GM21367 (cell line): Measurements from ENCODE around the gene CUBN.
"Not testable (repeated sequence)": the region's sequence is repeated elsewhere in the genome, so short reads cannot be mapped to it uniquely, and the experiment has no call there.

Source experiments
- ATAC-seq: cut with Tn5 transposase; IDR thresholded peaks from one replicate; pipeline ENCODE4 v1.9.1; 2021; ENCODE audit not compliant: unreplicated experiment

CUBN gene

GRCh38 chr10:17141504-17142229 is 12.1 kb upstream of the CUBN start:
- no peak for ATAC-seq

- no peak for ATAC-seq
These were observed 10.8 kb upstream of the CUBN start for GRCh38 chr10:17140386-17140761.

DNA sequence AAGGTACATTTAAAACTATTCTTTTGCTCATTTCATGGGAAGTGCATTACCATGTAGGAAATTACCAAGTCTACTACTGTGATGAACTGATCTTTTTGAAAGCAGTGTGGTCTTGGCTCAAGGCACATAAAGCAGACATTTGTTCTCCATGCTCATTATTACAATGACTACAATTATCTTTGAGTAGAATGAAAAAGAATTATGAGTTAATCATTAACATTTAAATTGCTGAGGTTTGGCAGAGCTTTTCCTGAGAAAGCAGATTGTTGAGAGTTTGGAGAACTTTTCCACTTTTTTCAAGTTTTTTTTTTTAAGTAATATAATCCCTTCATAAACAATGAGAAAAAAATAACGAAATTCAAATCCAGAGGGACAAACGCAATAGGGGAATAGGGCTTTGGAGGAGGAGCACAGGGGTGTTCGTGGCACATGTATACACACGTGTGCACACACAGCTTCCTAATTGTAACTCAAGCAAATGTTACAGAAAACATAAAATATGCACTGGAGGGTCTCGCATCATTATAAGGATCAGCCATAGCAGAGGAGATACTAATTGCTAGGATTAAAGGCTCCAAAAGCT is 8.9 kb upstream of the CUBN start:
- ATAC-seq = no peak

GRCh38 chr10:17134737-17135260 is 5.2 kb upstream of the CUBN start:
- no peak for ATAC-seq

DNA sequence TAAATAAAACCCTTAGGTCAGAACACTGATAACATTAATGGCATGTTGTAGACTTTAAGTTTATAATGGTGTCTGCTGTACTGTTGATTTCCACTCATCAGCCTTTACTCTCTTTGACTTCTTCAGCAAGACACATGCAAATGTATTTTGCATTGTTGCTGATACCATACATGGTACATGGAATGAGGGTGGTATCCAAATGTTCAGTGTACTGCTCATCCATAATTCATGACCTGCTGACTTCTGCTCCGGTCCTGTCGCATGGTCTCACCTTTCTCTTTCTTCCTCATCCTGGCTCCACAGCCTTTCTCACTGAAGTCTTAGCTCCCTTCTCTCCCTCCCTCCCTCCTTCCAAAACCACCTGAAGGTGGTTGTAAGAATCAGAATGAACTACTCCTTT is 4.7 kb upstream of the CUBN start:
- ATAC-seq = no peak

- no peak for ATAC-seq
These were observed 1.4 kb downstream of the CUBN start for GRCh38 chr10:17128261-17128660.

DNA sequence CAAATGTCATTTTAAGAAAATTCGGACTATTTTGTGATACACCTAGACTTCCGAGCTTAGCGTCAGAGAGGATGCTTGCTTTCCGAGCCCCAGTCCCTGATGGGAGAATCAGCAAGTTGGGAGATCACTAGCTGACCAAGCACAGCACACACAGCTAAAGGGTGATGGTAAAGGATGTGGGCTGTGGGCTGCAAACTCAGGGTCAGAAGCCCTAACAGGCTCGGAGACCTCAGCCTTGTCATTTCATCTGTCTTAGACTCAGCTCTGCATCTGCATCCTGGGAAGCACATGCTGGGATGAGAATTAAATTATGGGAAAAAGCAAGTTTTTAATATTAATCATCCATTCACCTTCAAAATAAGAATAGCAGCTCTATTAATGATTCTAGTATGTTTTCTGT is 3.3 kb downstream of the CUBN start:
- ATAC-seq = no peak

GRCh38 chr10:17125206-17125893 is 4.3 kb downstream of the CUBN start:
- no peak for ATAC-seq

DNA sequence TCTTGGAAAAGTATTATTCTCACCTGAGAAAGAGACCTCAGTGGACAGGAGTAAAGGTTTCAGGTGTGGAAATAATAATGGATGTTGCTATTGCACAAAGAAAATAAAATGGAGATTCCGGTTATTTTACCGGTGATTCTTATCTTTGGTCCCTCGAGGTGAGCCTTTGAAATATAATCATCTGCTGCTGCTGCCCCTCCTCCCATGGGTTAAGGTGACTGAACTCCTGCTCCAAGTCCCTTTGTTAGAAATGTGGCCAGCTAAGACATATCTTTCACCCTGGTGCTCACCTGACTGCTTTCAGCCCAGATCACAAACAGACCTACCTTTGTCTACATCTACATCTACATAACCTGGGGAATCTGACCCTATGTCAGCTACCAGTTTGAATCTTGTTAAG is 5.7 kb downstream of the CUBN start:
- no peak for ATAC-seq

DNA sequence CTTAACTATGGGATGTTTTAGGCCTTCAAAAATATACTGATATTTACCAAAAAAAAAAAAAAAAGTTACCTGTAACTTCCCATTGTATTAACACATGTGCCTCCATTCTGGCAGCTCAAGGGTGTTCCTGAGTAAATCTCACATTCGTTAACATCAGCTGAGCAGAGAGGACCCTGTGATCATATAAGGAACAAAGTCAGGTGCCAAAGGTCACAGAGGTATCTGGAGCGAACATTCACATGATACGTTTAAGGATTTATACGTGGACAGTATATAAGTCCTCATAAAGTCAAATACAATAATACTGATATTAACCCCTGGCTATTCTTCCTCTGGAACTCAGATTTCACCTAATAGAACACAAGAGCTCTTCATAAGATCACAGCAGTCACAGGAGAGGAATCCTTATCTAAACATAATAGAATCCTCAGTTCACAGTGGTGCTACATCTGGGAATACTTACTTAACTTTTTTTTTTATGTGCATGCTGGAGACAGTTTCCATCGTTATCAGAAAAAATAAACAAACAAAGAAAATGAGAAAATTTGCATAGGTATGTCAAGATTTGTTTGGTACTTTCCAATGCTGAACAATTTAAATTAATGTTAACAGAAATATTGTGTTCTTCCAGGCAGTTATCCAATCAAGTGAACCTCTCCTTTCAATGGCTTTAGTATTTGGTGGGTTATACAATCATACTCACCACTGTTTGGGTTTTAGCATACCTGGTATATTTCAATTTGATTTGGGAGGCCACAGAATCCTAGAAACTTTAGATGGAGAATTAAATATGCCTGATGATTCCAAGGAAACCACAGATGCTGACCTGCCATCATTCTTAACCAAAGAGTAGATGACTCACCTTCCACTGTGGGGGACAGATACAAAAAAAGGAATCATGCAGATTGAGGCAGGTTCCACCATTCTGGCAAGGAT is 6.6 kb downstream of the CUBN start:
- no peak for ATAC-seq

GRCh38 chr10:17122052-17122451 is 7.6 kb downstream of the CUBN start:
- no peak for ATAC-seq

DNA sequence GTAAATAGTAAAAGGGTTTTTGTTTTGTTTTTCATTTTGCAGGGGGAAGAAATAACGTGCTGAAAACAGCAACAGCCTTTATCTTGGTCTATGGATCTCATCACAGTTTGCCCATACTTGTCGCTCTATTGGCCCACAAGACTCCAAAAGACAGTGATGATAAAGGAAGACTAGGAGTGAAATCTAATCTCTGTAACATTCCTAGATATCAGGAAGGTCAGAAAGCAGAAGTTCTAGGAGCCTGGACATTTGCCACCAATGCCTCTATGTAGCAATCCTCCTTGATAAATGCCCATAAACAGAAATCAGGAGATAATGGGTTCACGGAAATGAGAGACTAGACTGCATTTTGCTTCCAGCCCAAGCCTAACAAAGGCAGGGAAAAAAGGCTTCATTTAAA is 8.9 kb downstream of the CUBN start:
- no peak for ATAC-seq

- no peak for ATAC-seq
These were observed 9.8 kb downstream of the CUBN start for GRCh38 chr10:17119845-17120244.

DNA sequence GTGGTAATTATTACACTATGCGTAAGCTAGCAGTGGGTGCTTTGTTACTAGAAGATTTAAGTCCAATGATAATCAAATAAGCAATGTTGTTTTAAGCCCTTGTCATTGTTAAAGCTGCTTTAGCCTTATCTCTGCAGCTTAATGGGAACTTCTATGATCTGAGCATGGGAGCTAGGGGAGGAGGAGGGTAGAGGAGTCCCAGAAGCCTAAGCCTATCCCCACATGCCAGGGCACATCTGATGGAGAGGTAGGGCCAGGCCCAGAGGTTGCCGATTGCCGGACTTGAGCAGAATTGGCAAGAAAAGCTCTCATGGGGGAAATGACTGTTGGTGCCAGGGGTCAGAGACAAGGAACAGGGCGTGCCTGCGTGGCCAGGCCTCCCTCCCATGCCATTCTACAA is 13.4 kb downstream of the CUBN start:
- ATAC-seq = no peak

GRCh38 chr10:17115683-17116082 is 13.9 kb downstream of the CUBN start:
- ATAC-seq = no peak

DNA sequence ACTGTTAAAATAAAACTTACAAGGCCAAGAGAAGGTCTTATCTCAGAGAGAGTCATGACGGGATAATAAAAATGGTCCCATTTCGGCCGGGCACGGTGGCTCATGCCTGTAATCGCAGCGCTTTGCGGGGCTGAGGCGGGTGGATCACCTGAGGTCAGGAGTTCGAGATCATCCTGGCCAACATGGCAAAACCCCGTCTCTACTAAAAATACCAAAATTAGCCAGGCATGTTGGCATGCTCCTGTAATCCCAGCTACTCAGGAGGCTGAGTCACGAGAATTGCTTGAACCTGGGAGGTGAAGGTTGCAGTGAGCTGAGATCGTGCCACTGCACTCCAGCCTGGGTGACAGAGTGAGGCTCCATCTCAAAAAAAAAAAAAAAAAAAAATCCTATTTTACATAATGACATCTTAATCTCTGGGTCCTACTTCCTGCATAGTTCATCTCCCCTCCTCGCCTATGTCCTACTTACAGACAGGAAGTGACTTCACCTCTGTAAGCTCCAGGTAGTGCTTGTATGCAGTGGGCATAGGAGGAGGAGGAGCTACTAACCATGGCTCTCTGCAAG is 14.7 kb downstream of the CUBN start:
- not testable (repeated sequence) for ATAC-seq

GRCh38 chr10:17113889-17114540 is 15.6 kb downstream of the CUBN start:
- no peak for ATAC-seq

DNA sequence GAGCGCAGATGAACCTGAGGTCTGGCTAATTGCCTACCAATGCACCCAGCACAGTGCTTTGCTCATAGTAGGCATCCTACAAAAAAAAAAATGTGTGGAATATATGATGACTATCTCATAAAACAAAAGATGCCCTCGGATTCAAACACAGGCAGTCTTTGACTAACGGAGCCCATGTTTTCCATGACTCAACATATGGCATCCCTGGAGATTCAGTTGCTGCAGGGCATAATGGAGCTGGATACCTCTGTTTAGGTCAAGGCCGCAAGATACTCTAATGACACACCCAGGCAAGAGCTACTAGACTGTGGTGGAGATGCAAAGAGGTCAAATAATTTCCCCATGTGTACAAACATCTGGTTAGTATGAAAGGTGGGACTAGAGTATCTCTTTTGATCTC is 16.3 kb downstream of the CUBN start:
- ATAC-seq = no peak

GRCh38 chr10:17112566-17112965 is 17.0 kb downstream of the CUBN start:
- no peak for ATAC-seq

DNA sequence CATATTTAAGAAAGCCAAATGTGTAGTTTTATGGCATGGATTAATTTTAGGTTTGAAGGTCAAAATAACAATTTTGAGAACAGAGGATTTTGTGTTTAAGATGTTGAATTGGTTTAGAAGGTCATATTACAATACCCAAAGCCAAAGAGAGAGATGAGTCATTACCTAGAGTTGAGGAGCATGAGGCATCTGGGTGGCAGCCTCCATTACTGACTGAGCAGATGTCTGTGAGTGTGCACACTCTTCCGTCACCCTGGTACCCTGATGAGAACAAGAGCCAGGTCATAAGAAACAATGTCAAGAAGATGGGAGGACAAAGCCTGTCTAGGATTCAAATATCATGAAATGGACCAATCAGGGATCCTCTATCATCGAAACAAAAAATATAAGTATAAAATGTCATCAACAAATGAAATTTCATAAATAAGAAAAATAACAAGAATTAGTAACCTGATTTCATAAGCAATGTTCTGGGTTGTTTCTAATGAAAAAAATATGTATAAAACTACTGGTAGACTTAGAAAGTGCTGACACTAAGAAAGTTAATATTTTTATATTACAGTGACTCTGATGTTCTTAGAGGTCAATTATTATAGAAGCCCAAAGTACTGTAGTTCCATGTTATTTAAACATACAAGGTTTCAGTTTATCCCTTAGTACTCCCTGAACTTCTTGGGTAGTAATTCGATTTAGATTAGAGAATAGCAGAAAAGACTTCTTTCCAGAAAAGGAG is 20.0 kb downstream of the CUBN start:
- ATAC-seq = no peak
